K562 (cell line): ENCODE results near the gene GALNT5. TPM values are rescaled to one million over a fixed set of nuclear protein-coding genes. Genes with fewer than 3 reads are reported as not detected.

ENCODE experiments used
- ARNT ChIP-seq, 2 experiments: fragments of 450-650 bp; IDR thresholded peaks; 2 replicates each; pipeline ENCODE4 v1.6.1; 2016; ENCODE audit warnings: mild to moderate bottlenecking in 1 of 2
- ELF4 ChIP-seq: fragments of 450-650 bp; formaldehyde crosslinking; IDR thresholded peaks from 2 replicates; pipeline ENCODE4 v1.4.0; 2022; ENCODE audit warnings: missing genetic modification characterization
- ETS1 ChIP-seq: conservative IDR thresholded peaks from 2 replicates; pipeline ENCODE4 v1.6.1; 2011; ENCODE audit warnings: low read depth, mild to moderate bottlenecking, low read length; ENCODE audit not compliant: control insufficient read depth
- ETS2 ChIP-seq: IDR thresholded peaks from 2 replicates; pipeline ENCODE4 v1.6.1; 2016; ENCODE audit warnings: borderline replicate concordance, missing genetic modification characterization, mild to moderate bottlenecking, moderate library complexity, missing compliant biosample characterization; ENCODE audit not compliant: poor library complexity, severe bottlenecking
- GTF3C2 ChIP-seq: IDR thresholded peaks from 3 replicates; pipeline ENCODE4 v1.6.1; 2011; ENCODE audit warnings: borderline replicate concordance, mild to moderate bottlenecking, moderate library complexity; ENCODE audit not compliant: insufficient read length; ENCODE audit errors: extremely low read depth
- HDAC1 ChIP-seq, 2 experiments: fragments of 450-650 bp; IDR thresholded peaks; 2 replicates each; pipeline ENCODE4 v1.6.1; 2016 to 2017; ENCODE audit warnings: inconsistent platforms in 1 of 2, mild to moderate bottlenecking in 1 of 2, moderate library complexity in 1 of 2
- HIVEP1 ChIP-seq: fragments of 250-450 bp; sonication (Bioruptor Pico); IDR thresholded peaks from 2 replicates; pipeline ENCODE4 v1.4.0; 2020; ENCODE audit warnings: mild to moderate bottlenecking
- KAT8 ChIP-seq: fragments of 450-650 bp; IDR thresholded peaks from 2 replicates; pipeline ENCODE4 v1.6.1; 2016; ENCODE audit warnings: low read depth, mild to moderate bottlenecking
- LCOR ChIP-seq: sonication (generic); formaldehyde crosslinking; IDR thresholded peaks from 2 replicates; pipeline ENCODE4 v1.8.0; 2022; ENCODE audit warnings: mild to moderate bottlenecking, missing genetic modification reagents
- MCM2 ChIP-seq: fragments of 450-650 bp; IDR thresholded peaks from 2 replicates; pipeline ENCODE4 v1.6.1; 2017; ENCODE audit warnings: low read depth, mild to moderate bottlenecking
- MTA1 ChIP-seq: fragments of 450-650 bp; IDR thresholded peaks from 2 replicates; pipeline ENCODE4 v1.6.1; 2017; ENCODE audit warnings: borderline replicate concordance
- NR2F6 ChIP-seq: fragments of 450-650 bp; formaldehyde crosslinking; IDR thresholded peaks from 2 replicates; pipeline ENCODE4 v1.4.0; 2020; ENCODE audit warnings: mild to moderate bottlenecking
- PHTF2 ChIP-seq: fragments of 250-450 bp; sonication (Bioruptor Pico); IDR thresholded peaks from 2 replicates; pipeline ENCODE4 v1.5.0; 2021; ENCODE audit warnings: mild to moderate bottlenecking
- POLR2A ChIP-seq: fragments of 450-650 bp; conservative IDR thresholded peaks from 2 replicates; pipeline ENCODE4 v1.6.1; 2016
- POLR2G ChIP-seq: fragments of 200-400 bp; formaldehyde crosslinking; IDR thresholded peaks from 2 replicates; pipeline ENCODE4 v1.6.1; 2017; ENCODE audit warnings: low read depth, mild to moderate bottlenecking, antibody characterized with exemption, low read length, moderate library complexity
- SRSF3 ChIP-seq: fragments of 200-400 bp; formaldehyde crosslinking; IDR thresholded peaks from 2 replicates; pipeline ENCODE4 v1.6.1; 2016; ENCODE audit warnings: mild to moderate bottlenecking, low read length, moderate library complexity; ENCODE audit not compliant: insufficient read depth
- TBL1XR1 ChIP-seq, 2 experiments: IDR thresholded peaks; 2 replicates each; pipeline ENCODE4 v1.6.1; 2012; ENCODE audit warnings: improper control_type of control experiment in 2 of 2, low read length in 2 of 2, mild to moderate bottlenecking in 1 of 2
- THAP7 ChIP-seq: fragments of 250-450 bp; sonication (Bioruptor Pico); IDR thresholded peaks from 2 replicates; pipeline ENCODE4 v1.5.0; 2021
- U2AF1 ChIP-seq: fragments of 200-400 bp; formaldehyde crosslinking; optimal IDR thresholded peaks from 2 replicates; pipeline ENCODE3; 2017; ENCODE audit warnings: mild to moderate bottlenecking, low read depth, low read length, moderate library complexity
- YBX1 ChIP-seq: fragments of 450-650 bp; IDR thresholded peaks from 2 replicates; pipeline ENCODE4 v1.7.1; 2016; ENCODE audit warnings: mild to moderate bottlenecking
- ZNF174 ChIP-seq: fragments of 250-450 bp; sonication (Bioruptor Pico); IDR thresholded peaks from 2 replicates; pipeline ENCODE4 v1.4.0; 2020; ENCODE audit warnings: mild to moderate bottlenecking
- ZNF239 ChIP-seq: fragments of 250-450 bp; sonication (Bioruptor Pico); IDR thresholded peaks from 2 replicates; pipeline ENCODE4 v1.4.0; 2020; ENCODE audit warnings: mild to moderate bottlenecking
- ZNF277 ChIP-seq: fragments of 250-450 bp; sonication (Bioruptor Pico); IDR thresholded peaks from 2 replicates; pipeline ENCODE4 v1.8.0; 2022; ENCODE audit warnings: inconsistent platforms, mild to moderate bottlenecking, moderate library complexity, borderline replicate concordance
- ZNF347 ChIP-seq: fragments of 450-650 bp; formaldehyde crosslinking; IDR thresholded peaks from 2 replicates; pipeline ENCODE4 v1.4.0; 2020; ENCODE audit warnings: low read depth, mild to moderate bottlenecking, moderate library complexity
- ZNF77 ChIP-seq: fragments of 250-450 bp; sonication (Bioruptor Pico); IDR thresholded peaks from 2 replicates; pipeline ENCODE4 v1.5.0; 2020
- polyA plus RNA-seq, 8 experiments: library from polyadenylated mRNA; depleted of rRNA in 4 of 8; stranded (reverse) in 5 of 8; unstranded in 3 of 8; fragments of >200 nt; fragmentation: Nextera tagmentation in 2 of 8; fragmentation: Illumina TruSeq in 1 of 8; extraction: Ambion mirVana in 2 of 8; extraction: Trizol in 1 of 8; gene quantifications; 2 replicates each; pipeline versions ENCODE4 v1.2.1 to v1.2.3, GENCODE V29; 2011 to 2014; ENCODE audit warnings: inconsistent platforms in 1 of 8, missing spikeins in 1 of 8
- total RNA-seq, 7 experiments: library from RNA; depleted of rRNA in 6 of 7; stranded (reverse); fragments of >200 nt in 6 of 7; fragmentation: Illumina TruSeq in 2 of 7; extraction: Trizol in 2 of 7; gene quantifications; 2 replicates each; pipeline versions ENCODE4 v1.2.1 to v1.2.3, GENCODE V29; 2011 to 2021; ENCODE audit warnings: low replicate concordance in 1 of 7

GALNT5 gene
- total and polyA plus RNA-seq, 9 of the 15 experiments (the other 6 are each of a cell fraction or from before 2014, with no cell fraction given) = 21.6 to 73.0 (median 54.7) TPM

GRCh38 chr2:157324331-157324843 is 66.9 kb downstream of the GALNT5 start (continued):
- 0 out of 2 replicates have a peak, but pooled peaks have one; percentile 48 for TF ChIP-seq LCOR (CRISPR knock-in tag)
- TF ChIP-seq NR2F6 (CRISPR knock-in tag) = no peak
- no peak for TF ChIP-seq KAT8
- no peak for TF ChIP-seq ETS2 (tag)
- TF ChIP-seq PHTF2 = peak; percentile 73; the same call in 1 of the 2 replicates
- TF ChIP-seq ZNF277 = no peak
- no peak for TF ChIP-seq SRSF3
- TF ChIP-seq ETS1 = no peak
- TF ChIP-seq MTA1 = peak; percentile 94
- no peak for TF ChIP-seq U2AF1
- peak; percentile 95 to 99 for TF ChIP-seq HDAC1 (IDR thresholded peaks at IDR 0.05)
- TF ChIP-seq ZNF77 (CRISPR knock-in tag) = no peak
- TF ChIP-seq TBL1XR1 (IDR thresholded peaks at IDR 0.05; ENCODE audit: low read length in 2 of 2) = peak in 1 of 2 experiments; percentile 98; a peak in 2 of 4 replicates
- 0 out of 2 replicates have a peak, but pooled peaks have one; percentile 33 for TF ChIP-seq ZNF174 (CRISPR knock-in tag)
- peak; percentile 78; the same call in 1 of the 2 replicates for TF ChIP-seq HIVEP1 (CRISPR knock-in tag)
- TF ChIP-seq POLR2A = no peak
- no peak for TF ChIP-seq GTF3C2
- TF ChIP-seq MCM2 = no peak
- peak; percentile 75 for TF ChIP-seq ZNF239 (CRISPR knock-in tag)
- peak; percentile 92 to 99 for TF ChIP-seq ARNT (IDR thresholded peaks at IDR 0.05)
- TF ChIP-seq THAP7 (CRISPR knock-in tag) = no peak
- no peak for TF ChIP-seq YBX1
- TF ChIP-seq ELF4 (CRISPR knock-in tag) = peak; percentile 98
- TF ChIP-seq ZNF347 = no peak
- TF ChIP-seq POLR2G = no peak
